Astrocyte (in vitro differentiated cells and primary cell): ENCODE measurements around the gene SCYL3. TPM values are rescaled to one million over a fixed set of nuclear protein-coding genes. Genes with fewer than 3 reads are reported as not detected.

Experiments used
- DNase-seq: peaks from one replicate; pipeline ENCODE4 v3.0.0-alpha.2; 2010; ENCODE audit warnings: low read depth
- FAIRE-seq: peaks from 2 replicates; lab custom pipeline; 2011; peaks lifted over from hg19 to GRCh38; lab: Jason Lieb, UNC
- H2AFZ ChIP-seq: 2 replicates; pipeline ENCODE4 v1.6.0; 2012; ENCODE audit warnings: low read depth, low read length, inconsistent platforms
- H3K27ac ChIP-seq: 2 replicates; pipeline ENCODE4 v1.5.1; 2011; ENCODE audit warnings: low read depth, low read length, inconsistent platforms
- H3K27me3 ChIP-seq: 2 replicates; pipeline ENCODE4 v1.6.0; 2011; ENCODE audit warnings: low read length, inconsistent platforms; ENCODE audit not compliant: insufficient read depth
- H3K36me3 ChIP-seq: 2 replicates; pipeline ENCODE4 v1.5.1; 2011; ENCODE audit warnings: low read length, inconsistent platforms; ENCODE audit not compliant: insufficient read depth
- H3K4me1 ChIP-seq: 2 replicates; pipeline ENCODE4 v1.5.1; 2011; ENCODE audit warnings: low read length, inconsistent platforms; ENCODE audit not compliant: insufficient read depth
- H3K4me2 ChIP-seq: 2 replicates; pipeline ENCODE4 v1.6.0; 2012; ENCODE audit warnings: low read length, inconsistent platforms
- H3K4me3 ChIP-seq: 2 replicates; pipeline ENCODE4 v1.5.1; 2011; ENCODE audit warnings: low read depth, mild to moderate bottlenecking, low read length, inconsistent platforms; ENCODE audit not compliant: insufficient read depth
- H3K79me2 ChIP-seq: 2 replicates; pipeline ENCODE4 v1.6.0; 2012; ENCODE audit warnings: mild to moderate bottlenecking, low read length, inconsistent platforms; ENCODE audit not compliant: insufficient read depth
- H3K9ac ChIP-seq: 2 replicates; pipeline ENCODE4 v1.6.0; 2012; ENCODE audit warnings: mild to moderate bottlenecking, low read length, inconsistent platforms
- H3K9me3 ChIP-seq: 2 replicates; pipeline ENCODE4 v1.5.1; 2012; ENCODE audit warnings: low read depth, mild to moderate bottlenecking, low read length, inconsistent platforms; ENCODE audit not compliant: insufficient read depth
- H4K20me1 ChIP-seq: 2 replicates; pipeline ENCODE4 v1.6.0; 2012; ENCODE audit warnings: low read length, inconsistent platforms; ENCODE audit not compliant: insufficient read depth
- H3K27ac Mint-ChIP-seq: one replicate; pipeline ENCODE4 v1.8.0; 2021; ENCODE audit warnings: mild to moderate bottlenecking, mixed read lengths; ENCODE audit not compliant: unreplicated experiment
- H3K27me3 Mint-ChIP-seq: one replicate; pipeline ENCODE4 v1.8.0; 2021; ENCODE audit warnings: low read depth, mixed read lengths; ENCODE audit not compliant: unreplicated experiment
- H3K36me3 Mint-ChIP-seq: one replicate; pipeline ENCODE4 v1.8.0; 2021; ENCODE audit warnings: low read depth, mixed read lengths; ENCODE audit not compliant: unreplicated experiment
- H3K4me1 Mint-ChIP-seq: one replicate; pipeline ENCODE4 v1.8.0; 2021; ENCODE audit warnings: low read depth, mixed read lengths; ENCODE audit not compliant: unreplicated experiment
- H3K4me3 Mint-ChIP-seq: one replicate; pipeline ENCODE4 v1.8.0; 2021; ENCODE audit warnings: mild to moderate bottlenecking, moderate library complexity, mixed read lengths; ENCODE audit not compliant: unreplicated experiment
- H3K9me3 Mint-ChIP-seq: one replicate; pipeline ENCODE4 v1.8.0; 2021; ENCODE audit warnings: mild to moderate bottlenecking, mixed read lengths; ENCODE audit not compliant: unreplicated experiment
- EZH2 ChIP-seq: IDR thresholded peaks from 2 replicates; pipeline ENCODE4 v1.6.1; 2012; ENCODE audit warnings: mild to moderate bottlenecking, low read length, inconsistent platforms; ENCODE audit not compliant: insufficient read depth
- total RNA-seq: library from RNA; stranded (reverse); gene quantifications from 2 replicates; pipeline ENCODE4 v1.2.1, GENCODE V29; 2021
- TF ChIP-seq, protein P1 (sequence below): IDR thresholded peaks from 2 replicates; pipeline ENCODE4 v1.5.1; 2011; ENCODE audit warnings: low read depth, mild to moderate bottlenecking, inconsistent platforms, low read length, moderate library complexity; ENCODE audit not compliant: insufficient read depth

Gene SCYL3
- total RNA-seq, 1 donor from 2014 or later = 6.2 TPM

DNA sequence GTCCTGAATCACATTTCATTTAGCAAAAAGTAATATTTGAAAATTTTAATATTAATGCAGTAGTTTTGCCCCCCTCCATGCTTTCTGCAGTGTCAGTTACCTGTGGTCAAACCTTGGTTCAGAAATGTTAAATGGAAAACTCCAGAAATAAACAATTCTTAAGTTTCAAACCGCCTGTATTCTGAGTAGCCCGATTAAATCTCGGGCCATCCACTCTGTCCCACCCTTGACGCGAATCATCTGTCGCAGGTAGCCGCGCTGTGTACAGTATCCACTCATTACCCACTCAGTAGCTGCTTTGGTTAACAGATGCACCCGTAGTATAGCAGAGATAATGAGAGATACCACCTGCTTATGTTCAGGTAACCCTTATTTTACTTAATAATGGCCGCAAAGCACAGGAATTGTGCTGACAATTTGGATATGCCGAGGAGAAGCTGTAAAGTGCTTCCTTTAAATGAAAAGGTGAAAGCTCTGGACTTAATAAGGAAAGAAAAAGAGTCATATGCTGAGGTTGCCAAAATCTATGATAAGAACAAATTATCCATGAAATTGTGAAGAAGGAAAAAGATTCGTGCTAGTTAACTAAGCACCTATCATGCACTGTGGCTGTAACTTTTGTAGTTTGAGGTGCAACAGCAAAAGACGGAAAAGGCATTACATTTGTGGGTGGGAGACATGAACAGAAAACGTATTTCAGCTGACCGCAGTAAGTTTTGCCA, 889 bp upstream of the SCYL3 start:
- Mint-ChIP-seq H3K4me1 (peaks cover 19% of the 10 kb centered on the region), H3K4me3 (peak overlapping the region; percentile 92), H3K36me3 (no peaks in the 10 kb centered on the region), H3K27me3 (peaks cover 2% of the 10 kb centered on the region), H3K27ac (peak overlapping the region; percentile 100), H3K9me3 (no peaks in the 10 kb centered on the region)
- Histone ChIP-seq H4K20me1 (peaks cover 19% of the 10 kb centered on the region), H3K27ac (peak overlapping the region; percentile 100), H3K9ac (peak overlapping the region; percentile 95), H3K4me3 (peak overlapping the region; percentile 87), H3K4me1 (peaks cover 8% of the 10 kb centered on the region), H3K27me3 (no peaks in the 10 kb centered on the region), H2AFZ (peak overlapping the region; percentile 80), H3K36me3 (no peaks in the 10 kb centered on the region), H3K4me2 (peak overlapping the region; percentile 96), H3K79me2 (peaks cover 38% of the 10 kb centered on the region), H3K9me3 (no peaks in the 10 kb centered on the region)
- no peak for FAIRE-seq
- no peak for DNase-seq
- TF ChIP-seq, protein P1, sequence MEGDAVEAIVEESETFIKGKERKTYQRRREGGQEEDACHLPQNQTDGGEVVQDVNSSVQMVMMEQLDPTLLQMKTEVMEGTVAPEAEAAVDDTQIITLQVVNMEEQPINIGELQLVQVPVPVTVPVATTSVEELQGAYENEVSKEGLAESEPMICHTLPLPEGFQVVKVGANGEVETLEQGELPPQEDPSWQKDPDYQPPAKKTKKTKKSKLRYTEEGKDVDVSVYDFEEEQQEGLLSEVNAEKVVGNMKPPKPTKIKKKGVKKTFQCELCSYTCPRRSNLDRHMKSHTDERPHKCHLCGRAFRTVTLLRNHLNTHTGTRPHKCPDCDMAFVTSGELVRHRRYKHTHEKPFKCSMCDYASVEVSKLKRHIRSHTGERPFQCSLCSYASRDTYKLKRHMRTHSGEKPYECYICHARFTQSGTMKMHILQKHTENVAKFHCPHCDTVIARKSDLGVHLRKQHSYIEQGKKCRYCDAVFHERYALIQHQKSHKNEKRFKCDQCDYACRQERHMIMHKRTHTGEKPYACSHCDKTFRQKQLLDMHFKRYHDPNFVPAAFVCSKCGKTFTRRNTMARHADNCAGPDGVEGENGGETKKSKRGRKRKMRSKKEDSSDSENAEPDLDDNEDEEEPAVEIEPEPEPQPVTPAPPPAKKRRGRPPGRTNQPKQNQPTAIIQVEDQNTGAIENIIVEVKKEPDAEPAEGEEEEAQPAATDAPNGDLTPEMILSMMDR = no peak
- no peak for TF ChIP-seq EZH2

GRCh38 chr1:169892927-169893644, 610 bp downstream of the SCYL3 start:
- Histone ChIP-seq H4K20me1 (peaks cover 19% of the 10 kb centered on the region), H3K9me3 (no peaks in the 10 kb centered on the region), H3K79me2 (peaks cover 49% of the 10 kb centered on the region), H3K4me2 (peak overlapping the region; percentile 96), H2AFZ (peak overlapping the region; percentile 80), H3K4me1 (peaks cover 8% of the 10 kb centered on the region), H3K27ac (peak overlapping the region; percentile 100), H3K36me3 (peaks cover 3% of the 10 kb centered on the region), H3K9ac (peak overlapping the region; percentile 95), H3K27me3 (no peaks in the 10 kb centered on the region), H3K4me3 (peak overlapping the region; percentile 87)
- FAIRE-seq = no peak
- Mint-ChIP-seq H3K4me1 (peaks cover 17% of the 10 kb centered on the region), H3K27ac (peak overlapping the region; percentile 15), H3K36me3 (peaks cover under 1% of the 10 kb centered on the region), H3K9me3 (no peaks in the 10 kb centered on the region), H3K4me3 (peak overlapping the region; percentile 87), H3K27me3 (peaks cover 2% of the 10 kb centered on the region)
- no peak for DNase-seq
- TF ChIP-seq, protein P1 = no peak
- TF ChIP-seq EZH2 = no peak
